ENCODE data around the gene TOM1L2. TPM values are rescaled to one million over a fixed set of nuclear protein-coding genes. Genes with fewer than 3 reads are reported as not detected.
A peak's percentile ranks its signal among the peaks of the same experiment; 100 is the strongest.

TOM1L2 gene
- total and polyA plus RNA-seq, 8 donors: 51.2 to 71.2 (median 57.4) TPM

DNA sequence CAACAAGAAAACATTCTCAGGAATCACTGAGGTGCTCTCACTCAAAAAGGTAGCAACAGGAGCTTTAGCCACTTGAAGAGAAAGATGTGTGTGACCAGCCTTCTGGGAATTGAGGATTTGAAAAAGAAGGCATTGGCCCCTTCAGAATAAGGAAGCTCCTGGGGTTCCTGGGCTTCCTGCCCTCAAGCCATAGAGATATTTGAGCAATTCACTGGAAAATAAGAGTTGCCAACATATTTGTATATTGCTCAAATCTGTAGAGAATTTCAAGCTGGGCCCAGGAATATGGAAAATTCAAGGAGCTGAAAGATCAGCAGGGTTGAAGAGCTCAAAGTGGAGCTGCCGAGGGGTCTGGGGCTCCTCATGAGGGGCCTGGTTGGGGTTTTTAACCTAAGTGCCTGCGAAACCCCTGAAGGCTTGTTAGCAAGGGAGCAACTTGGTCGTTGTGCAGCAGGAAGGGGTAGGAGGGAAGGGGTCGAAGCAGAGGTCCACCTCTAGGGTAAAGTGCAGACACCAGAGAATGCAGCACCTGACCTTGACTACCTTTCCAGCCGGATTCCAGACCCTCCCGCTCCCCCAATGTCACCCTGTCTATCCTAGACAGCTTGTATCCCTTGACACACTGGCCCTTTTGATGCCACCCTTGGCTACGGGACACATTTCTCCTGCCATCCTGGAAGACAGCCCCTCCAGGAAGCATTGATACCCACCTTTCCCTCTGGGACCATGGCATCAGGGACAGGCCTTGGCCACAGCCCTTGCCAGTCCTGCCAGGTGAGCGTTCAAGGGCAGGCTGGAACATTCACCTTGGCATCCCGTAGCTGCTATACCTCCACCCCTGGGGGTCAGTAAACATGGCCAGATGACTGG, 67.8 kb downstream of the TOM1L2 start:
- Histone ChIP-seq H3K4me1 (peaks cover 28 to 31% of the 10 kb centered on the region in 2 donors), H3K27ac (no peak overlapping the region), H3K27me3 (no peaks in the 10 kb centered on the region), H3K4me3 (no peak overlapping the region), H3K9me3 (no peaks in the 10 kb centered on the region), H3K36me3 (no peaks in the 10 kb centered on the region)
- ATAC-seq (no peak), DNase-seq (peak in 1 of 4 donors; percentile 36)
- TF ChIP-seq, protein P1, sequence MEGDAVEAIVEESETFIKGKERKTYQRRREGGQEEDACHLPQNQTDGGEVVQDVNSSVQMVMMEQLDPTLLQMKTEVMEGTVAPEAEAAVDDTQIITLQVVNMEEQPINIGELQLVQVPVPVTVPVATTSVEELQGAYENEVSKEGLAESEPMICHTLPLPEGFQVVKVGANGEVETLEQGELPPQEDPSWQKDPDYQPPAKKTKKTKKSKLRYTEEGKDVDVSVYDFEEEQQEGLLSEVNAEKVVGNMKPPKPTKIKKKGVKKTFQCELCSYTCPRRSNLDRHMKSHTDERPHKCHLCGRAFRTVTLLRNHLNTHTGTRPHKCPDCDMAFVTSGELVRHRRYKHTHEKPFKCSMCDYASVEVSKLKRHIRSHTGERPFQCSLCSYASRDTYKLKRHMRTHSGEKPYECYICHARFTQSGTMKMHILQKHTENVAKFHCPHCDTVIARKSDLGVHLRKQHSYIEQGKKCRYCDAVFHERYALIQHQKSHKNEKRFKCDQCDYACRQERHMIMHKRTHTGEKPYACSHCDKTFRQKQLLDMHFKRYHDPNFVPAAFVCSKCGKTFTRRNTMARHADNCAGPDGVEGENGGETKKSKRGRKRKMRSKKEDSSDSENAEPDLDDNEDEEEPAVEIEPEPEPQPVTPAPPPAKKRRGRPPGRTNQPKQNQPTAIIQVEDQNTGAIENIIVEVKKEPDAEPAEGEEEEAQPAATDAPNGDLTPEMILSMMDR (IDR thresholded peaks at IDR 0.05): no peak
- intact Hi-C loops (cut with DNase I): no loop called here

DNA sequence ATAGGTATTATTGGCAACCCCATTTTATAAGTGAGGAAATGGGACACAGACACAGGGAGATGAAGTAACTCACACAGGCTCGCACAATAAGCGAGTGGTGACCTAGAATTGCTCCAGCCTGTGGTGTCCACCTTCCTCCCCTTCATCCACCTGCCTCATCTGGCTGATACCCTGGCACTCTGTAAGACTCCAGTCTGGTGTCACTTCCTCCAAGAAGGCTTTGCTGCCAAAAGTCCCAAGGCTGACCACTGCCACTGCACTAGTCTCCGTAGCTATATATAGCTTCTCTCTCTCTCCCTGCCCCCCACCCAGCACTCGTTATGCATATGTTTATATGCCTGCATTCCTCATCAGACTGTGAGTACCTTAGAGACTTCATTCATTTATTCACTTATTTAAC, 69.3 kb downstream of the TOM1L2 start:
- no peaks in the 10 kb centered on the region for H3K9me3 ChIP-seq
- no peak overlapping the region for H3K4me3 ChIP-seq
- H3K27ac ChIP-seq: no peak overlapping the region
- H3K4me1 ChIP-seq: peaks cover 31% of the 10 kb centered on the region in 2 donors
- TF ChIP-seq, protein P1 (IDR thresholded peaks at IDR 0.05): no peak
- intact Hi-C loops (cut with DNase I): no loop called here
- DNase-seq: no peak
- H3K27me3 ChIP-seq: no peaks in the 10 kb centered on the region
- H3K36me3 ChIP-seq: peaks cover 0 to 8% of the 10 kb centered on the region in 2 donors
- no peak for ATAC-seq

DNA sequence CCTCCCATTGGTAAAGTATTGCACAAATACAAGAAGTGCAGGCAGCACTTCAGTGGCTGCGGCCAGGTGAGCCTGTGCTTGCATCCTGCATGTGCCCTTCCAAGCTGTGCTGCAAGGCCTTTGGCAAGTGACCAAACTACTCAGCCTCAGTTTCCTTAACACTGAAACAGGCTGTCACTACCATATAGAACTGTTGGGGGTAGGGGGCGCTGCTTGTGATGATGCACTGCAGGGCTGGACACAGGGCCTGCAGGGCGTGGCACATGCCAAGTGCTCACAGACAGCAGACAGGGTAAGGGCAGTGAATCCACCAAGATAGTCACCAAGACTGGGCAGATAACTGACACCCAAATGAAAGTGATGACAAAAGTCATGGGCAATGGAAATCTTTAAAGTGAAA, 69.8 kb downstream of the TOM1L2 start:
- intact Hi-C loops (cut with DNase I): no loop called here
- ATAC-seq: no peak
- H3K36me3 ChIP-seq: peaks cover 0 to 8% of the 10 kb centered on the region in 2 donors
- TF ChIP-seq, protein P1 (IDR thresholded peaks at IDR 0.05): no peak
- DNase-seq: no peak
- no peaks in the 10 kb centered on the region for H3K9me3 ChIP-seq
- H3K27me3 ChIP-seq: no peaks in the 10 kb centered on the region
- no peak overlapping the region for H3K4me3 ChIP-seq
- no peak overlapping the region for H3K27ac ChIP-seq
- peaks cover 30% of the 10 kb centered on the region in 2 donors for H3K4me1 ChIP-seq

DNA sequence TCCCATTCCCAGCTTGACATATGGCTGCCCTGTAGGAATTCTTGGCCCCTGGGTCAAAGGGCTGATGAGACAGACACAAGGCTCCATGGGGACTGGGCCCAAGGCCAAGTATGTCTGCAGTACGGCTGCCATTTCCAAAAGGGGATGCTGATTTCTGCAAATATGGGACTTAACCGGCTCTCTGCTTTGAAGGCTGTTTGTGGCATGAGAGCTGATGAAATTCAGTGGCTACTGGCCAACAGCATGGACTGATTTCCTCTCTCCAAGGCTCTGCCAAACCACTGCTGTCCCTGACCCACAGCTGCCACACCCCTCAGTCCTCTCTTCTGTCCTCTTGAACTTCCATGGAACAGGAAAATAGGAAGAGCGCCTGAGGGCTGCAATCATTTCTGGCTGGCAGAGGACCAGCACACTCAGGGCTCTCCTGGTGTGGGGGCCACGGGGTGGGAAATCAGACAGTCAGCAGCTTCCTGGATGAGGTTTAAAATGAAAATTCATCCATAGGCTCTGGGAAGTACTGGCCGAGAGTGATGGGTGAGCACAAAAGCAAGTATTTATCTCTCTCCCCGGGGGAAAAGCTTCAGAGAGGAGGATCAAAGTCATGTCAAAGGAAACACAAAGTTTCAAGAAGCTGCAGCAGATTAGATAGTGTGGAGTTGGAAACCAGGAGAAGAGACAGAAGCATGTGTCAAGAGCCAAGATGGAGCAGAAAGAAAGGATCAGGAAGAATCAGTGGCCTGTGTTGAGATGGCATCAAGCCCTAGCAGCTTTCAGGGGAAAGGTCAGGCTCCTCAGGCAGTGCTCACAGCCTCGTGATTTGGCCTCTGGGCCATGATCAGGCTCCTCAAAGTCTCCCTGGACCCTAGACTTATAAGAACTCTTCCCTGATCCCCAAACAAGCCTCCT, 71.3 kb downstream of the TOM1L2 start:
- intact Hi-C loops (cut with DNase I): no loop called here
- H3K9me3 ChIP-seq: no peaks in the 10 kb centered on the region

More for the DNA sequence above, 71.3 kb downstream of the TOM1L2 start:
- DNase-seq (peak in 3 of 4 donors; percentile 85 to 94 (median 88)), ATAC-seq (peak; percentile 91)
- Histone ChIP-seq H3K4me3 (no peak overlapping the region), H3K27me3 (no peaks in the 10 kb centered on the region), H3K27ac (peak overlapping the region; percentile 51 to 65), H3K4me1 (peaks cover 20 to 25% of the 10 kb centered on the region in 2 donors), H3K36me3 (peaks cover 3 to 19% of the 10 kb centered on the region in 2 donors)
- TF ChIP-seq, protein P1 (IDR thresholded peaks at IDR 0.05): no peak
